Embryonic facial prominence (tissue), 1 donor: ENCODE data around the gene STN1.

ENCODE experiments used
- DNase-seq: peaks from one replicate; pipeline ENCODE4 v3.0.0-alpha.2; 2016; ENCODE audit errors: extremely low spot score

STN1 gene

DNA sequence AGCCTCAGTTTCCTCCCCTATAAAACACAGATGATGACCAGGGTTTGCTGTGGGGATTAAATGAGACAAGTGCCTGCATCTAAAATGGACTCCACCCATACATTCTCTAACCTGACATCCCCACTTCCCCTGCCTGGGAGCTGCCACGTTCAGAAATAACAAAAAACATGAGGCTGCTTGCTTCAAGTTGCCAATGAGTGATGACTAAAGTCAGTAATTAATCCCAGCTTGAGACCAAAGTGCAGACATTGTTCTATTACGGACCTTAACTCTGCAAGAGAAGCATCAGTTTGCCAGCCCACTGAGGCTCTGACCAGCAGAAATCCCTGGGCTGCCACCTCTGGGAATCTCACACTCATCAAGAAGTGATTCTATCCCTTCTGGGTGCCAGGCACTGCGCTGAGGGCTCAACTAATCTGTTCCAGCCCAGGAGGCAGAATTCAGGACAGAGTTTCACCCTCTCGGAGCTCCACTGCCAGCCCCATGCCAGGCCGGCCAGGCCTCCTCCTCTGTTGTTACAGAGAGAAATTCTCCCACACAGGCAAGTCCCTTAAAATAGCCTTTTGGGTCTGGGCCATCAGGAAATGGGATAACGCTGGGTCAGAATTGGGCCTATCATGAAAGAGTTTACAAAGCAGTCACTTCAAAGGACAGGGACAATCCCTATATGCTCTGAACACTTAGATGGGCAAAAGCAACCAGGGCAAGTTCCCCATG lies 74.0 kb downstream of the STN1 start:
- no peak for DNase-seq

DNA sequence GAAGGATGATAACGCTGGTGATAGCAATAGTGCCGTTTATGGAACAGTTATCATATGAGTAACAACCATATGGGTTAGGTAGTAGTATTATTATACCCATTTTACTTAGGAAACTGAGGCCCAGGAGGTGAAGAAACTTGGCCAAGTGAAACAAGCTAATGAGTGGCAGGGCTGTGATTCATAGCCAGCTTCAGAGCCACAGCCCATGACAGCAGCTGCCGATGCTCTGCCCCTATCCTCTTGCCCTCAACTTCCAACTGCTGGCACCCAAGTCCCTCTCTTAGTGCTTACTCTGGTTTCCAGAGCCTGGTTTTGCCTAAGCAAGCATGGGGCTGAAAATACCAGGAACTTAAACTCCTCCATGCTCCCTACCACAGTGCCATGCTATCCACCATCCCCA lies 74.9 kb downstream of the STN1 start:
- no peak for DNase-seq

DNA sequence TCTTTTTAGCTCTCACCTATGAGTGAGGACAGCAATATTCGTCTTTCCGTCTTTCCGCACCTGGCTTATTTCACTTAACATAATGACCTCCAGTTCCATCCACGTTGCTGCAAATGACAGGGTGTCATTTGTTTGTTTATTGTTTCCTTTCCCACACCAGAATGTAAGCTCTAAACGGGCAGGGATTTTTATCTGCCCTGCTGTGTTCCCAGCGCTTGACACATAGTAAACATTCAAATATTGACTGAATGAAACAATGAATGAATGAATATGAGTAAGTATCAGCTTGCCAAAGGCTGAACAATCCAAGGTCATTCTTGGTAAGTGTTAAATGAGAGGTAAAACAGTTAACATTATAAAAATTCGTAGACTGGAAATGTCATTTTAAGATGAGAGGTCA lies 75.4 kb downstream of the STN1 start:
- DNase-seq: no peak

DNA sequence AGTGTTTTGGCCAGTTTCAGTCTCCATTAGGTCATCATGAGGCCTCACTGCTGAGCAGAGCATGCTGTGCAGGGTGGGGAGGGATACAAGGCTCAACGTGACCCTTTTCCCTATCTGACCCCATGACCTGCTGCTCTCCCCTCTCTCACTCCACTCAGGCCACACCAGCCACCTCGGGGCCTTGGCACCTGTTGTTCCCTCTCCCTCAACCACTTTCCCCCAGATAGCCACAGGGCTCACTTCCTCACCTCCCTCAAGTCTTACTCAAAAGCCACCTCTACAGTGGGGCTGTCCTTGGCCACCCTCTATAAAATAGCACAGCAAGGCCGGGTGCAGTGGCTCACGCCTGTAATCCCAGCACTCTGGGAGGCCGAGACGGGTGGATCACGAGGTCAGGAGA lies 76.5 kb downstream of the STN1 start:
- no peak for DNase-seq

DNA sequence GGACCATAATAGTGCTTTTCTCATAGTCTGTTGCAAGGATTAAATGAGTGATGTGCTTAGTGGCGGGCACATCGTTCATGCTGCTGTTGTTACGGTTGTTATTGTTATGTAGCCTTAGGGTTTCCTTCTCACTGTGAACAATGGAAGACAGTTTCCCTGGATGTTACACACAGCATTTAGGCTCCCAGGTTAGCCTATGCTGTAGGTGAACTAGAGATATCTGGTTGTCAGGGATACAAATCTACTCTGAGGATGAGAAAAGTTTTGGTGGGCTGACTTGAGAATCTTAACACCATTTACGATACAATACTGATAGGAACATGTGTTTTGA lies 77.3 kb downstream of the STN1 start:
- no peak for DNase-seq

DNA sequence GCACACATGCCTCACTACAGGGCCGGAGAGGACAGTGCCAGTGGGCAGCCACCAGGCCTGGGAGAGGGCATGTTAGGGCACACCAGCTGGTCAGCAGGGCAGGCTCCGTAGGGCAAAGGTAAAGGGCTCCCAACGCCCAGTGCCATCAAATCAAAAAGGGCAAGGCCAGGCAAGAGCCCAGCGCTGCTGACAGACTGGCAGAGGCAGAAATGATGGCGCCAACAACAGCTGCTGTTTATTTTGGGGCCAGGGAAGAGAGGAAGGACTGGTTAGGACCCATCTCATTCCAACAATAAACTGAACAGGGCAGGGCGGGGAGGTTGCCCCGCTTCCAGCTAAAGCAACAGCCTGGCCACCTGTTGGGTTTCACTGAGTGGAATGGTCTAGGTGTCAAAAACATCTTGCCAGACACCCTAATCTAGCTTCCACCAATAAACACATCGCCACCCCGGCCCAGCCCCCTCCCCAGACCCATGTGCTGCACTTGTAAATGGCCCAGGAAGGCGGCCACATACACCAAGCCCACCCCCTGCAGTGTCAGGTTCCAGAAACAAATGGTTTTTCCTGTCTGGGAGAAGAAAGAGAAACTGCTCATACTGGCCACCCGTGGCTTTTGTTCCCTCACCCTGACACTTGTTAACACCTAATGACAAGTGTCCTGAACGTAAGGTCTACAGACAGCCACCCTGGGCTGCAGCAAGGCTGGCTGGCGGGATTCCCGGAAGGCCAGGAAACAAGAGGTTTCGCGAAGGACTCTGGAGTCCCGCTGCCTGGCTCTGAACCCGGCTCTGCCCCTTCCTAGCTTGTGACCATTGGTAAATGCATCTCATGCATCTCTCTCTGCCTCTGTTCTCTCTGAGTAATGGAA lies 77.9 kb downstream of the STN1 start:
- DNase-seq: no peak

DNA sequence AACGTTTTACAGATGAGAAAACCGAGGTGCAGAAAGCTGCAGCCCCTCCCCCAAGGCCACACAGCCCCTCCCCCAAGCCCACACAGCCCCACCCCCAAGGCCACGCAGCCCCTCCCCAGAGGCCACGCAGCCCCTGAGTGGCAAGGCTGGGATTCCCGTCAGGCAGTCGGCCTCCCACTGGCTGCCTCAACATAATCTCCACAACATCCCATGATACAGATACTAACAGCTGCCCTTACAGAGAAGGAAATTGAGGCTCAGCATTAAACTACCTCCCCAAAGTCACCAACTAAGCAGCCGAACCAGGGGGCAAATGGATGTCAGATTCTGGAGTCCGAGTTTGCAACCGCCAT lies 78.5 kb downstream of the STN1 start:
- DNase-seq: no peak

DNA sequence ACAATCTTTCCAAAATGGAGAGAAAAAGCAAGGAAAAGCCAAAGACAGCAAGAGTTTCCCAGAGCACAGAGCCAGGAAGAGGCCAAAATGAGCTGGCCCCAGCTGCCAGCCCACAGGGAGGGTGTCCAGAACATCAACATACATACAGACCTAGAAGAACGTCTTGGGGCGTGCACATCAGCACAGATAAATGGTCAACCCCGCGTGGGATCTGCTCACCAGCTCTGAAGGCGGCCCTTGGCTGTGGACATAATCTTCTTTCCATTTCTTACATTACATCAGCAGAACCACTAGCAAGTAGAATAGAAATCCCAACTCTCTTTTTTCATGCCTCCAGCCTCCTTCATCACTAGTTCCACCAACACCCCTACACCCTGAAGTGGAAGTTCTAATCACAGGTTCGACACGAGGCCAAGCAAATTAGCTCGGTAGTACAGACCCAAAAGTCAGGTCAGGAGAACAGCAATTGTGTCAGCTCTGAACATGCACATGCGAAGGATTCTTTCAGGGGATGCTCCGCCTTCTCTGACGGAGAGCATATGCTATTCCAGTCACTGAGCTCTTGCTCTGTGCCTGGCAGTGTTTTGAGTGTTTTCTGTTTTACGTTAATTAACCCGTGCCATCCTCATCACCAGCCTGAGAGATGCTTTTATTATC lies 79.0 kb downstream of the STN1 start:
- no peak for DNase-seq

DNA sequence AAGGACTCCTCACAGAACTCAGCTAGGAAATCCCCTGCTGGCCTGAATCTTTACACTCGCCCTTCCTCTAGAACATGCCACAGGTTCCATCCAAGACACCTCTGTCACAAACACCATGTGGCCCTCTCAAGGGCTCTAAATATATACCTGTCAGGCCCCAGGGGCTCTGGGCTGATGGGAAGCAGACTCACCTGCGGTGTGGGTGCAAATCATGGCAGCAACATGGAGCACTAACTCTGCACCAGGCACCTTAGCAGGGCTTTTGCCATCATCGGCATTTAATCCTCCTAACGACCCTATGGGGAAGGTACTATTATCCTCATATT lies 80.0 kb downstream of the STN1 start:
- DNase-seq: no peak

DNA sequence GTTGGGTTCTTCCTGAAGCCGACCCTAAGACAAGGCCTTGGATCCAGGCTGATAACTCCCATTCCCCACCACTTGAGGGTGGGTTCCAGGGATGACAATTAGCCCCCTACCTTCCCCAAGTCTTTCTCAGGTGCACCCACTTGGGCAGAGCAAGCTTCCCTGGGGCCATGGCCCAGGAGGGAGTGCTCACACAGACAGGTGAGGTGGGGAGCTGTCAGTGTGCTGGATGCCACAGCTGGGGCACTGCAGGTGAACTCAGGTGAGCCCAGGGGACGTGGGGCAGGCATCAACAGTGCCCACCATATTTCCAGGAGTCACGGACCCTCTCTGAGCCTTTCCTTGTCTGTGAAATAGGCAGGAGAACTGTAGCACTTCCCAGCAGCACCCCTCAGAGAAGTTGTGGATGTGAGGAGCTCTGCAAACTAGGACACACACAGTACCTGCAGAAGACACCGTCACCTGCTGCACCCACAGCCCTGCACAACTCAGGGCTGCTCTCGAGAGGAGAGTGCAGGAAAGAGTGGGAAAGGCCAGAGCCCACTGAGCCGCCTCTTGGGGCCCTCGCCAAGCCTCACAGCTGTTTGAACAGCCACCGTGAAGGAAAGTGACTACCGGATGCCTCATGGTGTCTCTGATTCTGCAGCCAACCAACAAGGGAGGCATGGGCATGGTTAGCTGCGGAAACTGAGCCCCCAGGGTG lies 80.5 kb downstream of the STN1 start:
- no peak for DNase-seq

DNA sequence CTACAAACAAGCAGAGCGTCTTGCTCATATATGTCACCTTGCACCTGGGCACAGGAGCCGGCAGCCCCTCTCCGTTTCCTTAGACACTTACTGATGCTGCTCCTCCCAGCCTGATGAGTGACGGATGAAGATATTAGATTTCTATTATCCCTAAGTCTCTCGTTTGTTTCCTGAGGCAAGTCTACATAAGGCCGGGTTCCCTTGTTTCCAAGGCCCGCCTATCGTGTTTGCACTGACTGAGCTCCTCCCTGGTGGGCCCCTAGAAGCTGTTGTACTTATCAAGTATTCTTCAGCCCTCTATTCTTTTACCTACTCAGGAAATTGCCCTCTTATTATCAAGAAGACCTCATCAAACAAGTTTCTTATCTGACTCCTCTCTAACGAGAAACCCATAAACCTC lies 81.1 kb downstream of the STN1 start:
- DNase-seq: no peak

DNA sequence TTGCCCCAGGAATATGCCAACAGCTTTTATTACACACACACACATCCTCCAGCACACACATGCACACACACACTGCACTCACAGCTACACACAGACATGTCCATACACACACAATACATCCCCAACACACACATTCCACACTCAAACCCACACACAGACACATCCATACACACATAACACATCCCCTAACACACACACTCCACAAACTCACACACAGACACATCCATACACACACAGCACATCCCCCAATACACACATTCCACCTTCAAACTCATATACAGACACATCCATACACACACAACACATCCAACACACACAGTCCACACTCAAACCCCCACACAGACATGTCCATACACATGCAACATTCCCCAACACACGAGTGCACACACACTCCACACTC lies 81.7 kb downstream of the STN1 start:
- no peak for DNase-seq

DNA sequence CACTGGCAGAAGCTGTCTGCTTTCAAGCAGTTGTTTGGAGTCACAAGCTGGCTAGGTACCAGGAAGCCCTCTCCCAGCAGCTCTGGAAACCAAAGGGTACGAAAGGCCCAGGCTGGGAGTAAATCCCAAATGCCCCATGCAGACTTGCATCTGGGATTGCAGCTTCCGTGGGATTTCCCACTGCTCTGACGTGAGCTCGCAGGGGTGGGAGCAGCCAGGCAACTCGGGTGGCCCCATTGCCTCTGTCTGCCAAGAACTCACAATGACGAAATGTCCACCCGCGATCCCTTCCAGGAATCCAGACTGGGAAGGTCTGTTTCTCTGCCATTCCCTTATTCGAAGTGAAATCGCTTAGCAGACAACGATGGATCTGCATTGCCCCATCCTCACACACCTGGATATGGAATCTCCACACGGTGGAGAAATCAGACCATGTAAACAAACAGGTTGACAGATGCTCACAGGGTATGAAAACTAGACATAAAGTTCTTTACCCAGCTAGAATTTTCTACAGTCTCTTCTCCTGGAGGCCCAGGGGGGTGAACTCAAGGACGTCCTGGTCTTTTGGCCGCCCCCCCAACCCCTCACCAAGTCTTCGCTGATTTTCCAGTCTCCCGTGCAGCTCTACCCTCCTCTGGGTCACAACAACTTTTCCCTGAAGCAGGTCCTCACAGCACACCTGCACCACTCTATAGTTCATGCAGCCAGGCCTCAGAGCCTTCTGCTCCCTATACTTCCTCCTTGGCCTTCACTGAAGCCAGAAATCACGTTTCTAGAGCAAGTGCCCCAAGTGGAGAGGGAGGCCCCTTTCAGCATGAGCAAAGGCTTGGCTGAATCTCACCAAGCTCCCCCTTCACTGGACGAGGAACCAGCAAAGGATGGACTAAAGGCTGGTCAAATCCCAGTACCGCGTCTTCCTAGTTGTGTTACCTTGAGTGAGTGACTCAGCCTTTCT lies 82.6 kb downstream of the STN1 start:
- DNase-seq: no peak

DNA sequence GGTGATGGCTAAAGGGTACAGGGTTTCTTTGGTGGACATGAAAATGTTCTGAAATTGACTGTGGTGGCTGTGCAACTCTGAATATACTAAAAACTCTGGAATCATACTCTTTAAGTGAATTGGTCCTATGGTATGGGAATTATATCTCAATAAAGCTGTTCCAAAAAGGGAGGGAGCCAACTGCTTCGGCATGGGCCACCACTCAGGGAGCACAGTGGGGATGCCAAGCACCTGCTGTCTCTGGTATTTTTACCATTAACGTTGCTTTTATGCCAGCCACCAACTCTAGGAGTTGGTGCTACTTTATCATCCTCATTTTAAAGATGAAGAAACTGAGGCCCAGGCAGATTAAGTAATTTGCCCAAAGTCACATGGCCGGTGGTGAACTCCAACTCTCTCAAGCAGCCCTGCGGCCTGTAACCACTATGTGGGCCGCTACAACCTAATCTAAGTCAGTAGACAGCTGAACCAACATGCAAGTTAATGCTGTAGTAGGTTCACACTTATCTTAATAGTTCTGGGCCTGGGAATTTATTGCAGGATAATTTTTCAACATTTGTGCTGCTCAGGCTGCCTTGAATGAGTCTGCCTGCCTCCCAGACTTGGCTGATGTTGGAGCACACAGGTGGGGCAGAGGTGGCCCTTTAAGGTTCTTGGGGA lies 83.4 kb downstream of the STN1 start:
- DNase-seq: no peak

DNA sequence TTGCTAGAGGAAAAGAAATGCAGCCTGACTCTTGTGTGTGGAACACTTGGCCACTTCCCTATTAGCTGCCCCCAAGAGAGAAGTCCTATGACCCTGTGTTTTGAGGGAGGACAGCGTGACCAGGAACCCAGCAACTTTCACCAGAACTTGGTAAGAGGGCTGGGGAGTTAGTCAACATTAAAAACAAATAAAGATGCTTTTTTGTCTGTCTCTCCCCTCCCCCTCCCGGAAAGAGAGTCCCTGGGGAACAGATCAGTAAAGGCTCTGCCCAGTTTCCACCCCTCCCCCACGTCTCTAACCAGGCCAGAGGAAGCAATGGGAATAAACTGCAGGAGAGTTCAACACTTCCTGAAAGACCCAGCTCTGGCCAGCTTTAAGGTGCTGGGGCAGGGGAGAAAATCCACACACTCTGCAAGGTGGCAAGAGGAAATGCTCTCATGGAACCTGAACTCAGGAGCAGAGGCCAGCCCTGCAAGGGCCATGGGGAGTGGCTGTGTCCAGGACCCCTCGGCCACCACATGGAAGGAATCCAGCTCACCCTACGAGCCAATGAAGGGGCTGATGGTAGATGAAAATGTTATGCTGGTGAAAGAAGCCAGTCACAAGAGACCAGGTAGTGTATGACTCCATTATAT lies 84.1 kb downstream of the STN1 start:
- DNase-seq: no peak

DNA sequence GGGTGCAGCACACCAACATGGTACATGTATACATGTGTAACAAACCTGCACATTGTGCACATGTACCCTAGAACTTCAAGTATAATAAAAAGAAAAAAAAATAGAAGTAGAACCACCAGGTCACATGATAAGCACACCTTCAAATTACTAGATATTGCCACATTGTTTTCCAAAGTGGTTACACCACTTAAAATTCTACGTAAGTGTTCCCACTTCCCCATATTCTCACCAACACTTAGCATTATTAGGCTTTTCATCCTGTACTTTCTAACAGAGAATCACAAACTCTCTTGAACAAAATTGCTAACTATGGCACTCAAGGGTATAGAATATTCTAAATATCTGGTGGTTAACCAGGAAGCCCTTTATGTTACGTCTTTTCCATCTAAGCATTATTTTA lies 85.2 kb downstream of the STN1 start:
- no peak for DNase-seq
